A673 (cell line): ENCODE data around the gene TMSB4X. TPM values are rescaled to one million over a fixed set of nuclear protein-coding genes. Genes with fewer than 3 reads are reported as not detected.

Source experiments
- Bru-seq: library from RNA; stranded (reverse); fragments of 400-500 nt; gene quantifications from one replicate; lab custom pipeline; 2021; lab: Mats Ljungman, UMichigan
- BruChase-seq, 2 experiments: library from RNA; stranded (reverse); fragments of 400-500 nt; gene quantifications; one replicate each; lab custom pipeline; 2021; lab: Mats Ljungman, UMichigan
- BruUV-seq: library from RNA; stranded (reverse); fragments of 400-500 nt; replicated peaks from 2 replicates; lab custom pipeline; 2021; lab: Mats Ljungman, UMichigan
- CTCF ChIA-PET: fragments of 300-600 bp; sonication (Branson Sonifier 250); formaldehyde crosslinking; loops from one replicate; lab custom pipeline; 2022; ENCODE audit warnings: antibody characterized with exemption; lab: Charles Lee
- POLR2A ChIA-PET: fragments of 300-600 bp; sonication (Branson Sonifier 250); formaldehyde crosslinking; loops from one replicate; lab custom pipeline; 2022; ENCODE audit warnings: antibody characterized with exemption; ENCODE audit not compliant: low non-redundant PET; lab: Charles Lee
- DNase-seq: peaks from one replicate; pipeline ENCODE4 v3.0.0-alpha.2; 2015; ENCODE audit warnings: low spot score
- H3K27ac ChIP-seq: fragments of 200-600 bp; sonication (generic); 2 replicates; pipeline ENCODE4 v1.5.1; 2016; ENCODE audit warnings: mixed run types, low read depth, mild to moderate bottlenecking, mixed read lengths, antibody characterized with exemption, low read length; ENCODE audit not compliant: poor library complexity, severe bottlenecking
- H3K27me3 ChIP-seq: fragments of 200-600 bp; sonication (generic); replicated peaks from 2 replicates; pipeline ENCODE4 v1.6.1; 2017; ENCODE audit warnings: mixed run types, low read depth, mild to moderate bottlenecking, mixed read lengths, antibody characterized with exemption, low read length; ENCODE audit not compliant: insufficient read depth, poor library complexity
- H3K36me3 ChIP-seq: fragments of 200-600 bp; sonication (generic); 2 replicates; pipeline ENCODE4 v1.6.1; 2016; ENCODE audit warnings: mixed run types, mild to moderate bottlenecking, mixed read lengths, antibody characterized with exemption, low read length; ENCODE audit not compliant: insufficient read depth, poor library complexity, severe bottlenecking
- H3K4me1 ChIP-seq: fragments of 200-600 bp; sonication (generic); 2 replicates; pipeline ENCODE4 v1.6.1; 2017; ENCODE audit warnings: mixed run types, mild to moderate bottlenecking, mixed read lengths, antibody characterized with exemption, low read length; ENCODE audit not compliant: insufficient read depth, poor library complexity, severe bottlenecking
- H3K4me3 ChIP-seq: fragments of 200-600 bp; sonication (generic); 2 replicates; pipeline ENCODE4 v1.5.1; 2016; ENCODE audit warnings: low read depth, mixed run types, mild to moderate bottlenecking, mixed read lengths, low read length; ENCODE audit not compliant: poor library complexity, severe bottlenecking
- H3K9me3 ChIP-seq: fragments of 200-600 bp; sonication (generic); 2 replicates; pipeline ENCODE4 v1.6.1; 2016; ENCODE audit warnings: mixed run types, low read depth, mild to moderate bottlenecking, mixed read lengths, antibody characterized with exemption, low read length; ENCODE audit not compliant: poor library complexity, severe bottlenecking
- EZH2 ChIP-seq: fragments of 200-600 bp; sonication (generic); IDR thresholded peaks from 2 replicates; pipeline ENCODE4 v1.6.1; 2017; ENCODE audit warnings: borderline replicate concordance, low read depth, mild to moderate bottlenecking, mixed read lengths, antibody characterized with exemption, low read length; ENCODE audit not compliant: poor library complexity, severe bottlenecking
- intact Hi-C: fragments of 100-400 bp; cut with micrococcal nuclease; formaldehyde crosslinking; loops from one replicate; pipeline ENCODE4 v1.10.0; 2022; ENCODE audit not compliant: unreplicated experiment
- long read RNA-seq: library from polyadenylated mRNA; stranded (forward); transcript quantifications from one replicate; pipeline ENCODE4 v2.0.0, GENCODE V29; 2022
- total RNA-seq: library from RNA; stranded (reverse); gene quantifications from 2 replicates; pipeline ENCODE4 v1.2.3, GENCODE V29; 2021
- TF ChIP-seq, protein P1 (sequence below): fragments of 300-800, 200-600 bp; sonication (generic); conservative IDR thresholded peaks from 2 replicates; pipeline ENCODE4 v1.5.1; 2017; ENCODE audit warnings: low read depth, mild to moderate bottlenecking, antibody characterized with exemption, low read length, moderate library complexity, mixed read lengths

The TMSB4X gene
- total RNA-seq (975 and 1,093 TPM in 2 replicates), Bru-seq, nascent RNA (percentile 99 among the genes with signal in this experiment), BruChase-seq, experiment 1, labeled RNA remaining after a 2-hour chase (percentile 98 among the genes with signal in this experiment), BruChase-seq, experiment 2, labeled RNA remaining after a 6-hour chase (percentile 99 among the genes with signal in this experiment)
- long read RNA-seq, transcript TMSB4X-204 (3 exons, 628 nt): major isoform, 761 of 806 reads
- long read RNA-seq, partial matches to known transcripts: 43 of 806 reads
- long read RNA-seq, other reads (novel, unspliced or antisense): 0 of 806 reads

DNA sequence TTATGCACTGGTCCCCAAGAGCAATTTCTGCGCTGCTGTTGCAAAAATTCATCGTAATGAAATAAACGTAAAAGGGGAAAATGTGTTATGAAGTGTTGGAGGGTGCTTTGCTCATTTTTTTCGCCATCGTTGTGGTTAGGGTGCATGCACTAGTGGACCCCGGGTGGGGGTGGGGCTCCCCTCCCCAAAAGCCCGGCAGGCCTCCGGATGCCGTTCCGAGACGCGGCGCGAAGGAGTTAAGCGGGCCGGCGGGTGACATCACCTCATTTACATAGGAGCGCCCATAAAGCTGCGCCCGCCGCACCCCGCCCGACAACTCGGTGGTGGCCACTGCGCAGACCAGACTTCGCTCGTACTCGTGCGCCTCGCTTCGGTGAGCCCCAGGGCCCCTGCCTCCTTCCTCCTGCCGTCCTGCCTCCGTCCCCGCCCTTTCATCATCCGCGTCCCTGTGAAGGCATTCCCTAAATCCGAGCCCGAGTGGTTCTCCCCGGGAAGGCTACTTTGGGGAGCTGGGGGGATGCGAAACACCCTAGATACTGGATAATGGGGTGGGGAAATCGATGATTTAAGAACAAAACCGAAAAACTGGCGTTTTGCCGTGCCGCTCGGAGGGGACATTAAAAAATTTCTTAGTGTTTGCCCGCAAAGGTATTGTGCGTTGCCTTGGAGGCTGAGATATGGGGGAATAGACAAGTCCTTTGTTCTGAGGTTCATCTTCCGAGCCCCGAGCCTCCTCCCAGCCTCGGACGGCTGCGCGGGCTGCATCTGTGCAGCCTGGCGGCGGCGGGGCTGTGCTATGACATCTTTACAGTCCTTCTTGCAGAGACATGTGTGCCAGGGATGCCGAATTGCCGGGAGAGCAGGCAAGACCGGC is at the start of gene TMSB4X:
Gene TMSB4X, plus strand, starts transcription at position 315 of the 874 bp plus-strand sequence.
- intact Hi-C loops: loop anchor here (1.0 to 10.0 kb wide), 3 partner anchors 25 to 670 kb away; no protein-coding TSS in a partner anchor

DNA sequence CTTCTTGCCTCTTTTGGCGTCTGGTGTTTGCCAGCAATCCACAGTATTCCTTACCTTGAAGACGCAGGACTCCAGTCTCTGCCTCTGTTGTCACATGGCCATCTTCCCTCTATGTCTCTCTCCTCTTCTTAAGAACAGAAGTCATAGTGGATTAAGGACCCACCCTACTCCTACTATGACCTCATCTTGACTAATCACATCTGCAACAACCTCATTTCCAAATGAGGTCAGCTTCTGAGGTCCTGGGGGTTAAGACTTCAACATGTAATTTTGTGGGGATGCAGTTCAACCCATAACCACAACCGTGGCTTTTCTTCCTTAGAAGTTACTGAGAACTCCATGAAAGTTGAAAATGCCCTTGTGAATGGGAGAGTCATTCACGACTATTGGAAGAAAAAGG is 45.2 kb upstream of the TMSB4X start:
- Histone ChIP-seq H3K36me3 (no peaks in the 10 kb centered on the region), H3K27me3 (no peaks in the 10 kb centered on the region), H3K4me1 (no peaks in the 10 kb centered on the region), H3K4me3 (no peak overlapping the region), H3K9me3 (no peaks in the 10 kb centered on the region), H3K27ac (no peak overlapping the region)
- no TSS peak for BruUV-seq
- ChIA-PET POLR2A (no interaction called here), CTCF (no interaction called here)
- TF ChIP-seq EZH2: no peak
- TF ChIP-seq, protein P1, sequence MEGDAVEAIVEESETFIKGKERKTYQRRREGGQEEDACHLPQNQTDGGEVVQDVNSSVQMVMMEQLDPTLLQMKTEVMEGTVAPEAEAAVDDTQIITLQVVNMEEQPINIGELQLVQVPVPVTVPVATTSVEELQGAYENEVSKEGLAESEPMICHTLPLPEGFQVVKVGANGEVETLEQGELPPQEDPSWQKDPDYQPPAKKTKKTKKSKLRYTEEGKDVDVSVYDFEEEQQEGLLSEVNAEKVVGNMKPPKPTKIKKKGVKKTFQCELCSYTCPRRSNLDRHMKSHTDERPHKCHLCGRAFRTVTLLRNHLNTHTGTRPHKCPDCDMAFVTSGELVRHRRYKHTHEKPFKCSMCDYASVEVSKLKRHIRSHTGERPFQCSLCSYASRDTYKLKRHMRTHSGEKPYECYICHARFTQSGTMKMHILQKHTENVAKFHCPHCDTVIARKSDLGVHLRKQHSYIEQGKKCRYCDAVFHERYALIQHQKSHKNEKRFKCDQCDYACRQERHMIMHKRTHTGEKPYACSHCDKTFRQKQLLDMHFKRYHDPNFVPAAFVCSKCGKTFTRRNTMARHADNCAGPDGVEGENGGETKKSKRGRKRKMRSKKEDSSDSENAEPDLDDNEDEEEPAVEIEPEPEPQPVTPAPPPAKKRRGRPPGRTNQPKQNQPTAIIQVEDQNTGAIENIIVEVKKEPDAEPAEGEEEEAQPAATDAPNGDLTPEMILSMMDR: no peak
- DNase-seq: no peak
- intact Hi-C loops: no loop called here

More for the DNA sequence above, at the start of gene TMSB4X:
- BruUV-seq: TSS peak; percentile 78
- no peaks in the 10 kb centered on the region for H3K9me3 ChIP-seq
- peak within 1 kb of the TSS; percentile 62 for H3K4me3 ChIP-seq
- TF ChIP-seq, protein P1: no peak
- TF ChIP-seq EZH2: no peak
- ChIA-PET POLR2A (interaction anchor here (0.6 kb wide), 1 partner anchor 264 kb away, joined by 4 read pairs; no protein-coding TSS in a partner anchor), CTCF (no interaction called here)
- peak; percentile 85 for DNase-seq
- H3K36me3 ChIP-seq: peaks cover 6% of the 10 kb centered on the region
- peaks cover 6% of the 10 kb centered on the region for H3K4me1 ChIP-seq
- peak within 1 kb of the TSS; percentile 81 for H3K27ac ChIP-seq
- H3K27me3 ChIP-seq: no peaks in the 10 kb centered on the region

DNA sequence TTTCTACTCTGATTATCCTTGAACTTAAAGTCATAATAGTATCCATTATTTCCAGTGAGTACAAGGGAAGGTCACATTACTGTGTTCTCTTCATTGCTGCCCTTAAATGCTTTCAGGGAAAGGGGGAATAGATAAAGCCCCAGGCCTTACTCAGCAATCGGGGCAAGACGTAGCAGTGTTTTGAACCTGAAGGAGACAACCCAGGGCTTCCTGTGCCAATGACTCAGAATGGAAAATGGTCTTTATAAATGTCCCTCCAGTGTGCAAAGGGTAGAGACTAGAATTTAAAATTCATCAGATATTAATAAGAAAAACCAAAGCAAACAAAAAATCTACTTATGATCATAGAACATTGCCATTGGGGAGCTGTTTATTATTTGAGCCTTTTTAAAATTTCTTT is 44.8 kb upstream of the TMSB4X start:
- no peaks in the 10 kb centered on the region for H3K27me3 ChIP-seq
- no TSS peak for BruUV-seq
- CTCF ChIA-PET: no interaction called here

More for the DNA sequence above, 44.8 kb upstream of the TMSB4X start:
- intact Hi-C loops: no loop called here
- POLR2A ChIA-PET: no interaction called here
- DNase-seq: no peak
- H3K4me1 ChIP-seq: no peaks in the 10 kb centered on the region
- no peak overlapping the region for H3K27ac ChIP-seq
- no peak overlapping the region for H3K4me3 ChIP-seq
- no peaks in the 10 kb centered on the region for H3K36me3 ChIP-seq
- H3K9me3 ChIP-seq: no peaks in the 10 kb centered on the region
- no peak for TF ChIP-seq EZH2
- TF ChIP-seq, protein P1: no peak
